GM20431 (cell line): ENCODE results near the gene PON2.
"Not testable (repeated sequence)": the region's sequence is repeated elsewhere in the genome, so short reads cannot be mapped to it uniquely, and the experiment has no call there.

Experiments used
- in situ Hi-C: fragments of 300-500 bp; cut with MseI, MboI; formaldehyde crosslinking; loops from one replicate; pipeline ENCODE4 v1.15.0; 2020; ENCODE audit warnings: low sequenced_read_pairs; ENCODE audit not compliant: unreplicated experiment

PON2 gene

GRCh38 chr7:95411036-95411435, 23.8 kb downstream of the PON2 start:
- in situ Hi-C loops, result no loop called here

DNA sequence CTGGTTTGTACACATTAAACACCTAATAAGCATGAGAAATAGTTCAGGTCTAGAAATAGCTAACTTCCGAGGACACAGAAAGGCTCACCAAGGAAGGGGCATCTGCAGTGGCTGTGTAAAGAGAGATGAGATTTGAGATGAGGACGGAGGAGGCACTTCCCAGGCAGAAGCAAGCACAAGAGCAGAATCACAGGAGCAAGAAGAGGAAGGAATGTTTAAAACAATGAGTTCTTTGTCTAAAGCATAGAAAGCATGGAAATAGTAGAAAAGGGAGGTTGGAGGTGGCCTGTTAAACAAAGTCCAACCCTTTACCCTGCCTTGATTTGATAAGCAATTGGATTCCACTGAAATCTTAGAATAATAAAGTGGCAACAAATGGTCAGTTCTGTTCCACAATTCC, 27.1 kb downstream of the PON2 start:
- in situ Hi-C loops, result no loop called here

GRCh38 chr7:95405800-95406199, 29.0 kb downstream of the PON2 start:
- in situ Hi-C loops, result no loop called here

DNA sequence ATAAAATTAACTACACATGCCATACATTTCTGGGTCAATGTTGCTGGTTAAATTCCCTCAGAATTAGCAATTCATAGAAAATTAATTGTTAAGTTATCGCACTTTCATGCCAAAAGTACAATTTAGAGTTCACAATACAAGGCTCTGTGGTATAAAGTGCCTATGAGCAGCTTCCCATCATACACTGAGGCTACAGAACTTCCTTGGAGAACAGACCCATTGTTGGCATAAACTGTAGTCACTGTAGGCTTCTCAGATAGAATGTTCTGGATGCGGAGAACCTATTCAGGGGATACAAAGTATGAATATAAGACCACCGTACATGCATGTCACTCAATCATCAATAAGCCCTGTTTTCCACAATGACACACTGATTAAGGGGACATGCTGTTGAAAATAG, 29.6 kb downstream of the PON2 start:
- in situ Hi-C loops, result no loop called here

- in situ Hi-C loops, result no loop called here
These were observed 30.4 kb downstream of the PON2 start for GRCh38 chr7:95404316-95404865.

DNA sequence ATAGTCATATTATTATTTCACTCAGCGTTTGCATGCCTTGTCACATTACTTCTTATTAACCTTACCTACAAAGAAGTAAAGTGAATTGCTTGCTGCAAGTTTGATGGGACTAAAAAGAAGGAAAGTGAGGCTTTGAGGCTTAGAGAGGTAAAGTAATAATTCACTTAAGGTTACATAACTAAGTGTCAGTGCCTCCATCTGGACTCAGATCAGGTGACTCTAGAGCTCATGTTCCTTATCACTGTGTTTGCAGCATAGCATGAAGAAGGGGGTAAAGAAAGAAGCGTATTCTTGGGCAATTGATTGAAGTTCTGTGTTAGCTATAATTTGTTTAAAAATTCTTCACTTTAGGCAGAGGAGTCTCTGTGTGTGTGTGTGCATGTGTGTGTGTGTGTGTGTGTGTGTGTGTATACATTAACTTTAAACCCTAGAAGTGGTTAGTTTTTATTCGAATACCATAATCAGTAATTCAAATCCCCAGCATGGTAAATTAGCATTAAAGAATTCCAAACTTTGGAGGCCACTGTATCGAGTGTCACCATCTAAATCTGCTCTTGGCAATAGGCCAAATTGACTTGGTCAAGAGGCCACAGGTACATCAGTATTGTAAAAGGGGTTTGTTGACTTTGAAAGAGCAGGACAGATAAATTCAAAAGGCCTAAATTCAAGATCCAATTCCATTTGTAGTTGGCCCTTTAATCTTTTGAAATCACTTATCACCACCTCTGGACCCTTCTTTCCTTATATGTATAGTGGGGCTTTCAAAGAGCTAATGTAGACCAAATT, 36.5 kb downstream of the PON2 start:
- in situ Hi-C loops, result no loop called here

DNA sequence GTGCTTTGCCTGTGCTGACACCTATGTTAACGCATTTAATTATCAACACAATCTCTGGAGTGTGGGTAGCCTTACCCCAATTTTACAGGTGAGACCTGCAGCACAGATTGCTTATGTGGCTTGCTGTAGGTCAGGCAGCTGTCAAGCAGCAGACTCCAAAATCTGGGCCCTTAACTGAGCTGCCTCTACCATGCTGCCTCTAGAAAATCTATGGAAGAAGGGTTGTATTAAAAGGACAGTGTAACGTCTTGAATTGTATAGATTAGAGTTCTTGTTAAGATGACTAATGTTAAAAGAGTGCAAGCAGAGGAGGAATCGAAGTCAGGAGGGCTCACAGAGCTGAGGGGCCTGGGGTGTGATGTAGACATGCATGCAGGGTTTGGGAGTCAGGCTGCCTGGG, 37.4 kb downstream of the PON2 start:
- in situ Hi-C loops, result no loop called here

GRCh38 chr7:95396136-95397032, 38.4 kb downstream of the PON2 start, which contains the start of gene PON3:
TSS of gene PON3 (minus strand) at chr7:95396375. CDS start at chr7:95396350, 25 bp downstream.
- in situ Hi-C loops, result no loop called here

GRCh38 chr7:95395755-95396135, 39.1 kb downstream of the PON2 start:
- in situ Hi-C loops, result no loop called here

GRCh38 chr7:95394370-95394769, 40.5 kb downstream of the PON2 start:
- in situ Hi-C loops, result no loop called here

DNA sequence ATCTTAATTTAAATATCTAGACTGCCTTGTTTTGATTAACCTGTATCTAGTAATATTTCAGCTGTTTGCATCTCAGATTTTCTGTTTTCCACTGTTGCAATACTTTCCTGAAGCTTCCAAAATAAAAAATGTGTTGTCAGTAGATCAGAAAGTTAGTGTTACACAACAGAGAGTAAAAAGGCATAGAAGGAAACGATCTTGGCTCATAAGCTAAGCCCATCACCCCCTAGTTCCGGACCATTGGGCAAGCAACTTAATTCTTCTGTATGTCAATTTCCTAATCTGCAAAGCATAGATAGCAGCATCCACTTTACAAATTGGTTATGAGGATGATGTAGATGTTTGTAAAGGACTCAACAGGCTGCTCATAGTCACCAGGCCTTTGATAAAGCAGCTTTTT, 43.1 kb downstream of the PON2 start:
- in situ Hi-C loops, result no loop called here

- in situ Hi-C loops, result no loop called here
These were observed 45.3 kb downstream of the PON2 start for GRCh38 chr7:95389516-95389915.

DNA sequence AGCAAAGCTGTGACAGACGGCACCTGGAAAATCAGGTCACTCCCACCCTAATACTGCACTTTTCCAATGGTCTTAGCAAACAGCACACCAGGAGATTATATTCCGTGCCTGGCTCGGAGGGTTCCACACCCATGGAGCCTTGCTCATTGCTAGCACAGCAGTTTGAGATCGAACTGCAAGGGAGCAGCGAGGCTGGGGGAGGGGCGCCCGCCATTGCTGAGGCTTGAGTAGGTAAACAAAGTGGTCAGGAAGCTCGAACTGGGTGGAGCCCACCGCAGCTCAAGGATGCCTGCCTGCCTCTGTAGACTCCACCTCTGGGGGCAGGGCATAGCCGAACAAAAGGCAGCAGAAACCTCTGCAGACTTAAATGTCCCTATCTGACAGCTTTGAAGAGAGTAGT, 55.4 kb downstream of the PON2 start:
- in situ Hi-C loops, result not testable (repeated sequence)

DNA sequence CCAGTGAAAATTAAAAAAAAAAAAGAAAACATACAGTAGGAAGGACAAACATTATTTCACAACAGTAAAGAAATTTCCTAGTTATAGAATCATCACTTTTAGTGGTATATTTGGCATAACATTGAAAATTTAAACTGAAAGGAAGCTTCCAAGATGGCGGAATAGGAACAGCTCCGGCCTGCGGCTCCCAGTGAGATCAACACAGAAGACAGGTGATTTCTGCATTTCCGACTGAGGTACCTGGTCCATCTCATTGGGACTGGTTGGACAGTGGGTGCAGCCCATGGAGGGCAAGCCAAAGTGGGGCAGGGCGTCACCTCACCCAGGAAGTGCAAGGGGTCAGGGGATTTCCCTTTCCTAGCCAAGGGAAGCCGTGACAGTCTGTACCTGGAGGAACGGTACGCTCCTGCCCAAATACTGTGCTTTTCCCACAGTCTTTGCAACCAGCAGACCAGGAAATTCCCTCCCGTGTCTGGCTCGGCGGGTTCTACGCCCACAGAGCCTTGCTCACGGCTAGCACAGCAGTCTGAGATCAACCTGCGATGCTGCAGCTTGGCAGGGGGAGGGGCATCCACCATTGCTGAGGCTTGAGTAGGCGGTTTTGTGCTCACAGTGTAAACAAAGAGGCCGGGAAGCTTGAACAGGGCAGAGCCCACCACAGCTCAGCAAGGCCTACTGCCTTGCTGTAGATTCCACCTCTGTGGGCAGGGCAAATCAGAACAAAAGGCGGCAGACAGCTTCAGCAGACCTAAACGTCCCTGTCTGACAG, 58.0 kb downstream of the PON2 start:
- in situ Hi-C loops, result no loop called here

DNA sequence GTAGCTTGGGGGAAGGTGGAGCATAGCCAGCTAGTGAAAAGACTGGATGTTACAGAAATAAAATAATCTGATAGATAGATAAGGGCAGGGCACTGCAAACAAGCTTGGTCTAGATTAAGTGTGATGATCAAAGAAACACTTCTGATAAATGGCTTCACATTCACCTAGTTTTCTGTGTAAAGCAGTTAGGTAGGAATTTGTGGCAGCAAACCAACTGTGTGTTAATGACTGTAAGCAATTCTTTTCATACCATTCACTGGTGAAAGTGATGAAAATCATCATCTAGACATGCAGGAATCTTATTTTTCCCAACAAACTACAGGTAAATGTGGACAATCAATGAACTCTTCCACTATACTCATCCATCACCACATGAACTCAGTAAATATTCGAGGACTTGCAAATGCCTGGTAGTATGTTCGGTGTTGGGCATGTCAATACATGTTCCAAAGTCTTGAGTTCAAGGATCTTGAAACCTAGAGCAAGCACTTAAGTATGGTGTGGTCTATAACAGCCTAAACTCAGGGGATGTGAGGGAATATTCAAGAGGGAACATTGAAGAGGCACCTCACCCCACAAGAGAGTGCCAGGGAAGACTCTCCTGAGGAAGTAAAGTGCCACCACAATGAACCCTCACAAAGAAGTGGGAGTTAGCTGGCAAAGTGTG, 59.1 kb downstream of the PON2 start:
- in situ Hi-C loops, result no loop called here

- in situ Hi-C loops, result no loop called here
These were observed 61.5 kb downstream of the PON2 start for GRCh38 chr7:95373323-95373722.

DNA sequence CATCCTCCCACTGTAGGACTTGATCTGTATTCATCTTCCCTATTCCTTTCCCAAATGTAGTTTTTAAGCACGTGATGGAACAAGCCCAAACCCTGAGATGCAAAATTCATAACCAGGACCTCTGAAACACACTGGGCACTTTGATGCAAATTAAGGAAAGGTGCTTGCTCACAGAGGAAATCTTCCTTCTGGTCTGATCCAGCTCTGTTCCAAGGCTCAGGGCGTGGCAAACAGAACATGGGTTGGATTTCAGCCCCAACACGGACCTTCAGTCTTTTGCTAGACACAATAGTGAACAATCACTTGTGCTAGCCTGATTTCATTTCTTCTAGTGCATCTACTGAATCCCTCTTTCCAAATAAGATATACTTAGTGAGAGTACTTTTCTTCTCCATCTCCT, 66.6 kb downstream of the PON2 start:
- in situ Hi-C loops, result no loop called here

- in situ Hi-C loops, result no loop called here
These were observed 67.2 kb downstream of the PON2 start for GRCh38 chr7:95367606-95368005.

- in situ Hi-C loops, result no loop called here
These were observed 69.7 kb downstream of the PON2 start for GRCh38 chr7:95365151-95365550.

GRCh38 chr7:95357623-95358022, 77.2 kb downstream of the PON2 start:
- in situ Hi-C loops, result no loop called here
